HCT116 (cell line): ENCODE results near the gene PRKG1. TPM values are rescaled to one million over a fixed set of nuclear protein-coding genes. Genes with fewer than 3 reads are reported as not detected.

ENCODE experiments used
- ATAC-seq: fragments of 200-7000 bp; cut with Tn5 transposase; 2 replicates; pipeline ENCODE4 v1.9.1; 2020; ENCODE audit warnings: mild to moderate bottlenecking, moderate library complexity
- BruUV-seq: library from RNA; stranded (reverse); fragments of 400-500 nt; replicated peaks from 2 replicates; lab custom pipeline; 2021; lab: Mats Ljungman, UMichigan
- CTCF ChIA-PET: fragments of 300-600 bp; sonication (Branson Sonifier 250); formaldehyde crosslinking; loops from one replicate; lab custom pipeline; 2021; ENCODE audit warnings: antibody characterized with exemption; lab: Charles Lee
- POLR2A ChIA-PET: fragments of 300-600, 350-600 bp; sonication (Branson Sonifier 250); formaldehyde crosslinking; loops from one replicate; lab custom pipeline; 2021; ENCODE audit warnings: antibody characterized with exemption; lab: Charles Lee
- RAD21 ChIA-PET, 2 experiments: fragments of 300-600 bp; sonication (Branson Sonifier 250); formaldehyde crosslinking; loops; one replicate each; lab custom pipeline; 2023; ENCODE audit warnings: low total read pairs in 2 of 2; ENCODE audit not compliant: uncharacterized antibody in 2 of 2, unreplicated experiment in 2 of 2, low non-redundant PET in 1 of 2; lab: Charles Lee
- DNase-seq: peaks from one replicate; pipeline ENCODE4 v3.0.0-alpha.2; 2010; ENCODE audit warnings: low read depth, low spot score
- H2AFZ ChIP-seq: fragments of 200-600 bp; shearing (Covaris generic), sonication (generic); 2 replicates; pipeline ENCODE4 v1.6.1; 2017; ENCODE audit warnings: low read depth, mixed run types, mixed read lengths, antibody characterized with exemption, low read length; ENCODE audit not compliant: poor library complexity, severe bottlenecking
- H3K27ac ChIP-seq: 2 replicates; pipeline ENCODE4 v1.5.1; 2012; ENCODE audit warnings: low read depth, low read length
- H3K27me3 ChIP-seq: fragments of 200-600 bp; sonication (generic); 2 replicates; pipeline ENCODE4 v1.6.1; 2016; ENCODE audit warnings: mixed run types, low read length, mixed read lengths; ENCODE audit not compliant: insufficient read depth
- H3K36me3 ChIP-seq, 2 experiments: fragments of 200-500 bp in 1 of 2; fragments of 200-600 bp in 1 of 2; sonication (Bioruptor generic) in 1 of 2; sonication (generic) in 1 of 2; 2 replicates each; pipeline versions ENCODE4 v1.5.1 to v1.6.1; 2014 to 2016; ENCODE audit warnings: low read length in 2 of 2, inconsistent platforms in 1 of 2, mixed read lengths in 1 of 2, mixed run types in 1 of 2; ENCODE audit not compliant: insufficient read depth in 2 of 2, control insufficient read depth in 1 of 2
- H3K4me1 ChIP-seq, 2 experiments: fragments of 200-600 bp in 1 of 2; sonication (generic) in 1 of 2; 2 replicates each; pipeline versions ENCODE4 v1.5.1 to v1.6.1; 2012 to 2017; ENCODE audit warnings: low read length in 2 of 2, inconsistent platforms in 1 of 2, mild to moderate bottlenecking in 1 of 2, mixed read lengths in 1 of 2, mixed run types in 1 of 2, moderate library complexity in 1 of 2; ENCODE audit not compliant: insufficient read depth in 2 of 2, control insufficient read depth in 1 of 2
- H3K4me2 ChIP-seq: fragments of 200-600 bp; sonication (generic); 2 replicates; pipeline ENCODE4 v1.6.1; 2017; ENCODE audit warnings: mixed run types, low read length, mixed read lengths
- H3K4me3 ChIP-seq, 2 experiments: fragments of 200-600 bp in 1 of 2; sonication (generic) in 1 of 2; replicated peaks in 1 of 2; 2 replicates each; pipeline ENCODE4 v1.5.1; 2011 to 2016; ENCODE audit warnings: low read length in 2 of 2, control low read depth in 1 of 2, low read depth in 1 of 2, mild to moderate bottlenecking in 1 of 2, mixed read lengths in 1 of 2, mixed run types in 1 of 2
- H3K79me2 ChIP-seq: fragments of 200-600 bp; sonication (generic); 2 replicates; pipeline ENCODE4 v1.6.1; 2017; ENCODE audit warnings: mild to moderate bottlenecking, mixed run types, low read length, moderate library complexity, mixed read lengths; ENCODE audit not compliant: insufficient read depth
- H3K9ac ChIP-seq: fragments of 200-600 bp; sonication (generic); 2 replicates; pipeline ENCODE4 v1.6.1; 2016; ENCODE audit warnings: low read length, mixed read lengths
- H3K9me2 ChIP-seq: fragments of 200-600 bp; sonication (generic), shearing (Covaris generic); 2 replicates; pipeline ENCODE4 v1.6.1; 2017; ENCODE audit warnings: mixed run types, mild to moderate bottlenecking, moderate library complexity; ENCODE audit not compliant: insufficient read depth
- H3K9me3 ChIP-seq, 2 experiments: fragments of 200-500 bp in 1 of 2; fragments of 200-600 bp in 1 of 2; sonication (Bioruptor generic) in 1 of 2; sonication (generic) in 1 of 2; 2 replicates each; pipeline ENCODE4 v1.6.1; 2014 to 2017; ENCODE audit warnings: low read length in 2 of 2, mixed read lengths in 2 of 2, inconsistent platforms in 1 of 2, low read depth in 1 of 2, mild to moderate bottlenecking in 1 of 2, mixed run types in 1 of 2, moderate library complexity in 1 of 2; ENCODE audit not compliant: control insufficient read depth in 1 of 2, insufficient read depth in 1 of 2
- H4K20me1 ChIP-seq: fragments of 200-600 bp; sonication (generic), shearing (Covaris generic); 2 replicates; pipeline ENCODE4 v1.6.1; 2017; ENCODE audit warnings: mixed run types, mild to moderate bottlenecking, moderate library complexity; ENCODE audit not compliant: insufficient read depth
- CEBPB ChIP-seq: IDR thresholded peaks from 2 replicates; pipeline ENCODE4 v1.6.1; 2012; ENCODE audit warnings: low read depth
- EGR1 ChIP-seq: IDR thresholded peaks from 2 replicates; pipeline ENCODE4 v1.6.1; 2012; ENCODE audit warnings: low read depth
- EZH2phosphoT487 ChIP-seq: fragments of 200-600 bp; IDR thresholded peaks from 2 replicates; pipeline ENCODE4 v1.6.1; 2018; ENCODE audit warnings: antibody characterized with exemption, borderline replicate concordance
- FOSL1 ChIP-seq: IDR thresholded peaks from 2 replicates; pipeline ENCODE4 v1.6.1; 2012; ENCODE audit warnings: low read depth
- RAD21 ChIP-seq: IDR thresholded peaks from 2 replicates; pipeline ENCODE4 v1.6.1; 2012; ENCODE audit warnings: low read depth, mild to moderate bottlenecking
- SIN3A ChIP-seq: IDR thresholded peaks from 2 replicates; pipeline ENCODE4 v1.6.1; 2012; ENCODE audit warnings: low read depth
- SP1 ChIP-seq: IDR thresholded peaks from 2 replicates; pipeline ENCODE4 v1.6.1; 2012; ENCODE audit warnings: low read depth
- YY1 ChIP-seq: IDR thresholded peaks from 2 replicates; pipeline ENCODE4 v1.6.1; 2011; ENCODE audit warnings: low read length, low read depth, moderate library complexity, mild to moderate bottlenecking; ENCODE audit not compliant: insufficient replicate concordance; ENCODE audit errors: extremely low read depth
- ZNF274 ChIP-seq: fragments of 200-500 bp; sonication (Bioruptor generic); IDR thresholded peaks from 2 replicates; pipeline ENCODE4 v1.6.1; 2014; ENCODE audit warnings: mild to moderate bottlenecking, low read depth, low read length, inconsistent platforms
- intact Hi-C: fragments of 100-400 bp; cut with micrococcal nuclease; formaldehyde crosslinking; loops from 2 replicates; pipeline ENCODE4 v1.10.0; 2022
- total RNA-seq: library from RNA; stranded (reverse); gene quantifications from one replicate; pipeline ENCODE4 v1.2.1, GENCODE V29; 2021; ENCODE audit not compliant: unreplicated experiment
- TF ChIP-seq, protein P1 (sequence below): IDR thresholded peaks from 2 replicates; pipeline ENCODE4 v1.6.1; 2012
- TF ChIP-seq, protein P2 (sequence below): IDR thresholded peaks from 2 replicates; pipeline ENCODE4 v1.6.1; 2012
- TF ChIP-seq, protein P3 (sequence below): IDR thresholded peaks from 2 replicates; pipeline ENCODE4 v1.6.1; 2012; ENCODE audit warnings: low read depth

Gene PRKG1
- total RNA-seq, 1 experiment from 2014 or later = 1.4 TPM

DNA sequence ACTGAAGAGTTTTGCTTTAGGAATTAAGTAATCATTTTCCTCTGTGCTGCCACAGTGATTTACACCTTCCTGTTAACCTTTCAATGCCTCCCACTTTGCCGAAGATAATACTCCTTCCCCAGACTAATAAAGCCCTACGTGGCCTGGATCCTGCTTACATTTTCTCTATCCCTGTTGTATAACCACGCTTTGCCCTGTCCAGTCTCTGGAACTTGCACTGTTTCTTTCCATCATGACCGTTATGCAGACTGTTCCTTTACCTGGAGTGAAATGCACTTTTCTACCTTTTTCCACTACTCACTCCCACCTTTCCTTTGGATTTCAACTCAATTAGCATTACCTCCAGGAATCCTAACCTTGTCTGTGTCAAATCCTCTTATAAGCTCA lies 154.4 kb downstream of the PRKG1 start:
- ATAC-seq = no peak

More for the DNA sequence above, 154.4 kb downstream of the PRKG1 start:
- Histone ChIP-seq H3K27me3 (0 out of 2 replicates have a peak, but pooled peaks cover 15% of the 10 kb centered on the region), H4K20me1 (no peaks in the 10 kb centered on the region), H3K9me2 (no peaks in the 10 kb centered on the region), H3K9me3 (no peaks in the 10 kb centered on the region), H3K36me3 (no peaks in the 10 kb centered on the region), H3K27ac (no peak overlapping the region), H2AFZ (no peak overlapping the region), H3K4me1 (no peaks in the 10 kb centered on the region), H3K79me2 (no peaks in the 10 kb centered on the region), H3K4me3 (no peak overlapping the region), H3K4me2 (no peak overlapping the region), H3K9ac (no peak overlapping the region)
- CTCF ChIA-PET = no interaction called here
- no peak for DNase-seq
- TF ChIP-seq SIN3A = no peak
- TF ChIP-seq RAD21 = no peak
- TF ChIP-seq SP1 = no peak
- no peak for TF ChIP-seq ZNF274
- TF ChIP-seq, protein P1, sequence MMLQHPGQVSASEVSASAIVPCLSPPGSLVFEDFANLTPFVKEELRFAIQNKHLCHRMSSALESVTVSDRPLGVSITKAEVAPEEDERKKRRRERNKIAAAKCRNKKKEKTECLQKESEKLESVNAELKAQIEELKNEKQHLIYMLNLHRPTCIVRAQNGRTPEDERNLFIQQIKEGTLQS = no peak
- no peak for TF ChIP-seq CEBPB
- no peak for TF ChIP-seq FOSL1
- TF ChIP-seq, protein P2, sequence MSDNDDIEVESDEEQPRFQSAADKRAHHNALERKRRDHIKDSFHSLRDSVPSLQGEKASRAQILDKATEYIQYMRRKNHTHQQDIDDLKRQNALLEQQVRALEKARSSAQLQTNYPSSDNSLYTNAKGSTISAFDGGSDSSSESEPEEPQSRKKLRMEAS = no peak
- TF ChIP-seq YY1 = no peak
- TF ChIP-seq, protein P3, sequence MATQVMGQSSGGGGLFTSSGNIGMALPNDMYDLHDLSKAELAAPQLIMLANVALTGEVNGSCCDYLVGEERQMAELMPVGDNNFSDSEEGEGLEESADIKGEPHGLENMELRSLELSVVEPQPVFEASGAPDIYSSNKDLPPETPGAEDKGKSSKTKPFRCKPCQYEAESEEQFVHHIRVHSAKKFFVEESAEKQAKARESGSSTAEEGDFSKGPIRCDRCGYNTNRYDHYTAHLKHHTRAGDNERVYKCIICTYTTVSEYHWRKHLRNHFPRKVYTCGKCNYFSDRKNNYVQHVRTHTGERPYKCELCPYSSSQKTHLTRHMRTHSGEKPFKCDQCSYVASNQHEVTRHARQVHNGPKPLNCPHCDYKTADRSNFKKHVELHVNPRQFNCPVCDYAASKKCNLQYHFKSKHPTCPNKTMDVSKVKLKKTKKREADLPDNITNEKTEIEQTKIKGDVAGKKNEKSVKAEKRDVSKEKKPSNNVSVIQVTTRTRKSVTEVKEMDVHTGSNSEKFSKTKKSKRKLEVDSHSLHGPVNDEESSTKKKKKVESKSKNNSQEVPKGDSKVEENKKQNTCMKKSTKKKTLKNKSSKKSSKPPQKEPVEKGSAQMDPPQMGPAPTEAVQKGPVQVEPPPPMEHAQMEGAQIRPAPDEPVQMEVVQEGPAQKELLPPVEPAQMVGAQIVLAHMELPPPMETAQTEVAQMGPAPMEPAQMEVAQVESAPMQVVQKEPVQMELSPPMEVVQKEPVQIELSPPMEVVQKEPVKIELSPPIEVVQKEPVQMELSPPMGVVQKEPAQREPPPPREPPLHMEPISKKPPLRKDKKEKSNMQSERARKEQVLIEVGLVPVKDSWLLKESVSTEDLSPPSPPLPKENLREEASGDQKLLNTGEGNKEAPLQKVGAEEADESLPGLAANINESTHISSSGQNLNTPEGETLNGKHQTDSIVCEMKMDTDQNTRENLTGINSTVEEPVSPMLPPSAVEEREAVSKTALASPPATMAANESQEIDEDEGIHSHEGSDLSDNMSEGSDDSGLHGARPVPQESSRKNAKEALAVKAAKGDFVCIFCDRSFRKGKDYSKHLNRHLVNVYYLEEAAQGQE = no peak
- TF ChIP-seq EGR1 = no peak
- TF ChIP-seq EZH2phosphoT487 = no peak
- BruUV-seq = no TSS peak
- POLR2A ChIA-PET = no interaction called here
- intact Hi-C loops = no loop called here
- RAD21 ChIA-PET = no interaction called here
